ENCODE results near the gene DGKH.

The DGKH gene, protein sequence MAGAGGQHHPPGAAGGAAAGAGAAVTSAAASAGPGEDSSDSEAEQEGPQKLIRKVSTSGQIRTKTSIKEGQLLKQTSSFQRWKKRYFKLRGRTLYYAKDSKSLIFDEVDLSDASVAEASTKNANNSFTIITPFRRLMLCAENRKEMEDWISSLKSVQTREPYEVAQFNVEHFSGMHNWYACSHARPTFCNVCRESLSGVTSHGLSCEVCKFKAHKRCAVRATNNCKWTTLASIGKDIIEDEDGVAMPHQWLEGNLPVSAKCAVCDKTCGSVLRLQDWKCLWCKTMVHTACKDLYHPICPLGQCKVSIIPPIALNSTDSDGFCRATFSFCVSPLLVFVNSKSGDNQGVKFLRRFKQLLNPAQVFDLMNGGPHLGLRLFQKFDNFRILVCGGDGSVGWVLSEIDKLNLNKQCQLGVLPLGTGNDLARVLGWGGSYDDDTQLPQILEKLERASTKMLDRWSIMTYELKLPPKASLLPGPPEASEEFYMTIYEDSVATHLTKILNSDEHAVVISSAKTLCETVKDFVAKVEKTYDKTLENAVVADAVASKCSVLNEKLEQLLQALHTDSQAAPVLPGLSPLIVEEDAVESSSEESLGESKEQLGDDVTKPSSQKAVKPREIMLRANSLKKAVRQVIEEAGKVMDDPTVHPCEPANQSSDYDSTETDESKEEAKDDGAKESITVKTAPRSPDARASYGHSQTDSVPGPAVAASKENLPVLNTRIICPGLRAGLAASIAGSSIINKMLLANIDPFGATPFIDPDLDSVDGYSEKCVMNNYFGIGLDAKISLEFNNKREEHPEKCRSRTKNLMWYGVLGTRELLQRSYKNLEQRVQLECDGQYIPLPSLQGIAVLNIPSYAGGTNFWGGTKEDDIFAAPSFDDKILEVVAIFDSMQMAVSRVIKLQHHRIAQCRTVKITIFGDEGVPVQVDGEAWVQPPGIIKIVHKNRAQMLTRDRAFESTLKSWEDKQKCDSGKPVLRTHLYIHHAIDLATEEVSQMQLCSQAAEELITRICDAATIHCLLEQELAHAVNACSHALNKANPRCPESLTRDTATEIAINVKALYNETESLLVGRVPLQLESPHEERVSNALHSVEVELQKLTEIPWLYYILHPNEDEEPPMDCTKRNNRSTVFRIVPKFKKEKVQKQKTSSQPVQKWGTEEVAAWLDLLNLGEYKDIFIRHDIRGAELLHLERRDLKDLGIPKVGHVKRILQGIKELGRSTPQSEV

DNA sequence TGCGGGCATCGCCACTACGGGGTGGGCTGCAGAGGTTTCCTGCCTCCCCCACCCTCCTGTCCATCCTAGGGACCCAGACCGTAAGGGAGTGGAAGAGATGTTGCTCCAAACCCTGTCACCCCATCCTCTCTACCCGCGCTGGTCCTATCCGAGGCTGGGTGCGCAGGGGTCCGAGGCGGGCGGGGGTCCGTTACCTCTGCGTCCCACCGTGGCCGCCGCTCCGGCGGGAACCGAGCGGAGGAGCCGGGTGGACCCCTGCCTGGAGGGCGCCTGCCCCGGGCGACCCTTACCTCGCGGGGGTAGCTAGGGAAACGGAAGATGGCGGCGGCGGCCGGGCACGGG is at the start of gene DGKH:
Gene DGKH (plus strand): TSS at position 307 of the 342 bp plus-strand sequence. CDS start 126 bp downstream, outside the sequence.
- DNase-seq = no peak

GRCh38 chr13:42000846-42001245 is 47.6 kb upstream of the DGKH start:
- no peak for DNase-seq

GRCh38 chr13:42001580-42001979 is 46.9 kb upstream of the DGKH start:
- DNase-seq = no peak

GRCh38 chr13:42002066-42002465 is 46.4 kb upstream of the DGKH start:
- no peak for DNase-seq

- DNase-seq = no peak
Measured at GRCh38 chr13:42007844-42008243, 40.6 kb upstream of the DGKH start.

- DNase-seq = no peak
Measured at GRCh38 chr13:42009057-42009456, 39.4 kb upstream of the DGKH start.

DNA sequence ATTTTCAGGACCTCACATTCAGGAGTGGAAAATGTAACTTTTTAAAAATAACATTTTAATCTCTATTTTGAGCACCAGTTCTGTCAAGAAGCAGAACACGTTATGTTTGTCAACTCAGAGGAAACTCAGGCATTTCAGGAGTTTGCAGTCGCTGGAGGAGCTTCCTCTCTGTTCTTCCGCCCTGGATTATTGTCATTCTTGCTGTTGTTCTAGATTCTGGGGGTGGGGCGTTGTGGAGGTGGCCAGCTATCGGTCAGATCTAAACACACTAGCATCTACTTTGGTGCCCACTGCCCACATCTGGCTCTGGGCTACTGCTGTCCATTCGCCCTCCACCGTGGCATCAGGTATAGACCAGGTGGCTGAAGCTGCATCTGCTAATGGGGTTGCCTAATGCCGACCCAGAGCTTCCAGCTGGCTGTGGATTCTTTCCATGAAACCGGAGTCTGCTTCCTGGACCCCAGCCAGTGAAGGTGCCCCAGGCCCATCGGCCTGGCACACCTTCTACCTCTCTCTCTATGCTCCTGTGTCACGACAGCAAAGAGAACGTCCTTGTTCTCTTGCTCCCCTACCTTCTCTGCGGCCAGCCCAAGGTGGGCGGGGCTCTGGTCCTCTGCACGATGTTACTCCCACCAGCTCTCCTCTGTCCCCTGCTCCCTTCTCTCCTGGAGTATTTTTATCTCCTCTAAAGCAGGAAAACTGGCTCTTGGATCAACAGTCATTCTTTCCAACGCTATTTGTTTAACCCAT is 36.7 kb upstream of the DGKH start:
- no peak for DNase-seq

DNA sequence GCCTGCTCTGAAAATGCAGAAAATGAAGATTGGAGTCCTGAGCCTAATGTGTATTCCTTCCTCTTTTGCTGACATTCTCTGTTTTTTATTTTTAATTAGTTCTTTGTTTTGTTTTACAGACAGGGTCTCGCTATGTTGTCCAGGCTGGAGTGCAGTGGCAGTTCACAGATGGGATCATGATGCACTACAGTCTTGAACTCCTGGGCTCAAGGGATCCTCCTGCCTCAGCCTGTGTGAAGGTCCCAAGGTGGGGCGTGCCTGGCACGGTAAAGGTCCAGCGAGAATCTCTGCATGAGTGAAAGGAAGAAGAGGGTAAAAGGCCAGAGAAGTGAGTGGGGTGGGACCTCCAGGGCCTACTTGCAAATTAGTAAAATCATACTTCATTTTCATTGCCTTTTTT is 34.3 kb upstream of the DGKH start:
- DNase-seq = no peak

DNA sequence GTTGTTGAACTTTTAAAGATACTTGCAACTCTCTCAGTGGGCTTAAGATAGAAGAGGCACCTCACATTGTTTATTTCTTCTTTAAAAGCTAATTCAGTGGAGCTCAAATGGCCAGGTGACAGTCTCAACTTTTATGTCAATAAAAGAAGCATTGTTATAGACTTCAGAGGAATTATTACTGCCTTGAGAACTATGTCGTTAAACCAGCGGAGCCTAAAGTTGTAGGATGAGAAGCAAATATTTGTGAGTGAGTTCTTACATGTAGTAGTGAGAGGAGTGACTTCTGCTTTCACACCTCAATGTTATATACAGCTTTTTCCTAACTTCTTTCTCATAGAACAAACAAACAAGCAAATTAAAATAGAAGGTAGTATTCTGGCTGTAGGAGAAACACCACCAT is 31.2 kb upstream of the DGKH start:
- DNase-seq = no peak

GRCh38 chr13:42021851-42022250 is 26.6 kb upstream of the DGKH start:
- no peak for DNase-seq

- no peak for DNase-seq
Measured at GRCh38 chr13:42022336-42022735, 26.1 kb upstream of the DGKH start.

- DNase-seq = no peak
Measured at GRCh38 chr13:42022796-42023493, 25.5 kb upstream of the DGKH start.

DNA sequence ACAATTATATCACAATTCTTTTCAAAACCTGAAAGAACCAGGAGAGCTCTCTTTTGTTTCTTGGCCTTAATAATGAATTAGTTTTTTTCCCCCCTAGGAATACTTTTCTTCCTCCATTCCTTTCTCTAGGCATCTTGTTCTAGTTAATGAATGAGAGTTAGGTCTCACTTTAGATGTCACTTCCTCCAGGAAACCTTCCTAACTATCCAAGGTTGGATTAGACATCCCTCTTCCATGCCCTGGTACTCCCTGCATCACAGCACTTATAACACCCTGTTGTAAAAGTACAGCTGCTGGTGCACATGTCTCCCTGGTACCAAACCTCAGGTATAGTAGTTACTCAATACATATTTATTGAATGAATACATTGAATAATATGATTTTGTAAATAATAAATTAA is 21.2 kb upstream of the DGKH start:
- no peak for DNase-seq

DNA sequence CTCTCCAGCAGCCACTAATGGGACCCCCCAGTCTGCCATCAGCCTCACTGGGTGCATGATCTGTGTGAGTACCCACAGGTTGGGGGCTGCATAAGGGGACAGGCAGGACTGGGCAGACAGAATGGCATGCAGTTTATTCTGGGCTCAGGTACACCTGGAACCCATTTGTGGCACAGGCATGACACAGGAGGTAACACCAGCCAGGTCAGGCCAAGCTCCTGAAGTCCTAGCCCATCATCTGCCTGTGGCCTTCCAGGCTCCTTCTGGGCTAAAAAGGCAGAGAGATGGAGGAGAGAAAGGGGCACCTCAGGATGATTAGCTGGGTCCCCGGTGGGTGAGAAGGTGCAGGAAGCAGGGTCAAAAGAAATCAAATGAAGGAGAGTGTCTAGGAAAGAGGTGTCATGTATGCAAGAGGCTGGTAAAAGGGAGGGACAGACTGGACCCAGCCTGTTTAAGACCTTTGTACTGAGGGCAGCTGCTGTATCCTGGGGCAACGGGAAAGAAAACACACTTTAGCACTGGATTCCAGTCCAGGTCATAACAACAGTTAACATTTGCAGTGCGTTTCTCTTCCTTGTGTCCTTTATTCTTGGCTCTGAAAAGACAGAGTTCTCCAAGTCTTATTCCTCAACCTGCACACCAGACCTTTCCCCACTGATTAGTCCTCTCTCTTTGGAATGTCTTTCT is 20.2 kb upstream of the DGKH start:
- no peak for DNase-seq

DNA sequence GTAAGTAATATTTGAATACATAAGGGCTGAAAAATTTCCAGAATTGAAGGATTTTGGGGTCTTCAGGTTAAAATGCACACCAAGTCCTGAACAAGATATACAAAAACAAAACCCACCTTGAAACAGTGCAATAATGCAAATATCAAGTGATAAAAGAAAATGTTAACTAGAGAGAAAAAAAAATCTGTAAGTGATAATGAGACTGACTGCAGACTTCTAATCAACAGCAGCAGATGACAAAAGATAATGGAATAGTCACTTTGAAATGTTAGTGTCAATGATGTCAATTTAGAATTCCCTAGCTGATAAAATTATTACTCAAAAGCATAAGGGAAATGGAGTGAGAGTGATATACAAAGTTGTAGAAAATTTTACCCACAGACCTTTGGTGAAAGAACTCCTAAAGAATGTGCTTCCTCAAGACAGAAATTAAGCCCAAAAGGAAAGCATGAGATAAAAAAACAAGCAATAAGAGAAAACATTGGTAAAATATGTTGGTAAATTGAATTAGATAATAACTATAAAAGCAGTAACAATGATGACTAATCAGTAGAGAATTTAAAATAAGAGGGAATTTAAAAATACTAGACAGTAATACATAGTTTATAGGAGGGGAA is 12.4 kb upstream of the DGKH start:
- no peak for DNase-seq

DNA sequence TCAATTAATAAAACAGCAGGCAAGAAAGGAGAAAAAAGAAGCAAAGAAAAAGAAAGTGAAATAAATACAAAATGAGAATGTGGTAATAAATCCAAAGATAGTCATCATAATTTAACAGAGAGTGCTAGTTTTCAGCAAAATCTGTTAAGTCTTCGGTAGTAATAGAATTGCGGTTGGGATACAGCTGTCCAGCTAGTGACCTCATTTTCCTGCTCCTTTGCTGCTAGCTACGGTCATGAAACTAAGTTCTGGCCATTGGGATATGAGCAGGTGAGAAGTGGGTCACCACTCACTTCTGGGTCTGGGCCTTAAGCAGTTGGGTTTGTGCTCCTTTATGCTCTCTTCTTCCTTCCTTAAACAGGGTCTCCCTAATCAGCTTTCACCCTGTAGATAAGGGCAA is 11.7 kb upstream of the DGKH start:
- no peak for DNase-seq

DNA sequence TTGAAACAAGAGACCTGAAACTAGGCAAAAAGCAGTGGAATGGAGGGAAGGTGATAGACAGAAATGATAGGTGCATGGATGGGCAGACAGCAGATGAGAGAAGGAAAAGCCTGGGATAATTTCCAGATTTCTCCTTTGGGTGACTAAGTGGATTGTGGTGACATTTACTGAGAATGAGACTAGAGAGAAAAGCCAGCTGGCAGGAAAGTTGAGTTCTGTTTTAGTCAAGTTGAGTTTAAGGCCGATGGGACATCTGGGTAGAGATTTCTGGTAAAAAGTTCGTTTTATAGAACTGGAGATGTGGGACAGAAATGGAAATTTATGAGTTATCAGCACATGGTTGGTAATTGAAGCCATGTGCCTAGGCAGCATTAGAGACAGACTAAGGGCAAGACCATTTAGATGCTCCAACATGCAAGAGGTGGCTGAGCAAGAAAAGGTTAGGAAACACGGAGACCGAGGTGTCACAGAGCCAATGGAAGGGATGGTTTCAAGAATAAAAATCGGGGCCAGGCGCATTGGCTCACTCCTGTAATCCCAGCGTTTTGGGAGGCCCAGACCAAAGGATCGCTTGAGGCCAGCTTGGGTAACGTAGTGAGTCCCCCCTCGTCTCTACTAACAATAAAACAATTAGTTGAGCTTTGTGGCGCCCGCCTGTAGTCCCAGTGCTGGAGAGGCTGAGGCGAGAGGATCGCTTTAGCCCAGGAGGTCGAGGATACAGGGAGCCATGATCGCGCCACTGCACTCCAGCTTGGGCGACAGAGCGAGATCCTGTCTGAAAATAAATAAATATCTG is 9.6 kb upstream of the DGKH start:
- no peak for DNase-seq

- DNase-seq = no peak
Measured at GRCh38 chr13:42039457-42039945, 8.9 kb upstream of the DGKH start.

GRCh38 chr13:42039946-42040729 is 8.3 kb upstream of the DGKH start:
- DNase-seq = peak; percentile 13
